Activated CD4-positive, alpha-beta T cell treated with anti-CD3 and anti-CD28 coated beads for 48 hours (primary cell): Measurements from ENCODE around the gene UBAP1.
"Not testable (repeated sequence)": the region's sequence is repeated elsewhere in the genome, so short reads cannot be mapped to it uniquely, and the experiment has no call there.

Experiments
- DNase-seq: peaks from one replicate; pipeline ENCODE4 v3.0.0-alpha.2; 2020

Gene UBAP1

GRCh38 chr9:34179213-34180136 is 632 bp downstream of the UBAP1 start:
- no peak for DNase-seq

- no peak for DNase-seq
Observed at GRCh38 chr9:34185778-34186551, 7.1 kb downstream of the UBAP1 start.

DNA sequence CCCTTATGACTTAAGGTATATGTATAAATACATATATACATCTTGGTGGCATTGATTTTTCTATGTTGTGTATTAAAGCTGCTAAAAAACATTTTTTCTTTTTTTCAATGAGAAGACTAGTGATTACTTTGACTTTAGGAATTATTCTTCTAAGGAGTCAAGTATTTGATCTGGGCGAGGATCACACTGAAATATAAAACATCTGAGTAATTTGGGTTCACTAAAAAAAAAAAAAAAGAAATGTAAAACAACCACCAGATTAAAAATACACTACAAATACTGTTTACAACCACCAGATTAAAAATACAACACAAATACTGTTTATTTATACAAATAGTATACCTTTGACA is 9.0 kb downstream of the UBAP1 start:
- no peak for DNase-seq

GRCh38 chr9:34190996-34191892 is 12.4 kb downstream of the UBAP1 start:
- DNase-seq: no peak

- no peak for DNase-seq
Observed at GRCh38 chr9:34195143-34195542, 16.3 kb downstream of the UBAP1 start.

GRCh38 chr9:34197286-34197685 is 18.4 kb downstream of the UBAP1 start:
- not testable (repeated sequence) for DNase-seq

GRCh38 chr9:34197756-34198711 is 19.2 kb downstream of the UBAP1 start:
- DNase-seq: no peak

DNA sequence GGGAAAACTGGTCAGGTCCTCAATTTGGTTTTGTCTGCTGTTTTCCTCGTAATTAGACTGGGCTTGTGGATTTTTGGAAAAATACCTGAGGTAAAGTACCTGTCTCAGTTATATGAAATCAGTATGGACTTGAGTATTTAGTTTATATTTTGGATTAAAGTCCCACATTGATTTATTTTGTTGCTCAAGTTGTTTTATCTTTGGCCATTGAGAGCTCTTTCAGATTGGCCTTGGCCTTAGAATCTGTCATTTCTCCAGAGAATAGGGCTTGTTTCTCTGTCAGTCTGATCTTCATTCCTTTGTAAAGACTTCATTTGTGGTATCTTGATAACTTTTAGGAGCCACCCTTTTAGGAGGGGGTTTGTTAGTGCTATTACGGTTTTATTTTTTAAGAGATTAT is 21.2 kb downstream of the UBAP1 start:
- DNase-seq: no peak

GRCh38 chr9:34203275-34203991 is 24.6 kb downstream of the UBAP1 start:
- no peak for DNase-seq

DNA sequence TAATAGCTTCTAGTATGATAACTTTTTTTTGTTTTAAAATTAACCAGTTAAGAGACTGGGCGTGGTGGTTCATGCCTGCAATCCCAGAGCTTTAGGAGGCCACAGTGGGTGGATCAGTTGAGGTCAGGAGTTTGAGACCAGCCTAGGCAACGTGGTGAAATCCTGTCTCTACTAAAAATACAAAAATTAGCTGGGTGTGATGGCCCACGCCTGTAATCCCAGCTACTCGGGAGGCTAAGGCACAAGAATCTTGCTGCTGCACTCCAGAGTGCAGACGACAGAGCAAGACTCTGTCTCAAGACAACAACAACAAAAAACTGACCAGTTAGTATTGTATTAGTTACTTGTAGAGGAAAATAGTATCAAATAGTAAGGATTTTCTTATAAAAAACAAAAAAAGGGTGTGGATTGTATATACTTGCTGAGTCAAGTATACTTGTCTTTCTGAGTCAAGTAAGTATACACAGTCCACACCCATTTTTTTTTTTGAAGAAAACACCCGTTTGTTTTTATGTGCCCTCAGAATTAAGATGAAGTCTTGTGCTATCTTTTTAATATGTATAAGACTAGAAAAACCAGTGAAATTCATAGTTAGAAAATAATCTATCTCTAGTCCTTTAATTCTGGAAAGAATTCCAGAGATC is 25.3 kb downstream of the UBAP1 start:
- DNase-seq: no peak

DNA sequence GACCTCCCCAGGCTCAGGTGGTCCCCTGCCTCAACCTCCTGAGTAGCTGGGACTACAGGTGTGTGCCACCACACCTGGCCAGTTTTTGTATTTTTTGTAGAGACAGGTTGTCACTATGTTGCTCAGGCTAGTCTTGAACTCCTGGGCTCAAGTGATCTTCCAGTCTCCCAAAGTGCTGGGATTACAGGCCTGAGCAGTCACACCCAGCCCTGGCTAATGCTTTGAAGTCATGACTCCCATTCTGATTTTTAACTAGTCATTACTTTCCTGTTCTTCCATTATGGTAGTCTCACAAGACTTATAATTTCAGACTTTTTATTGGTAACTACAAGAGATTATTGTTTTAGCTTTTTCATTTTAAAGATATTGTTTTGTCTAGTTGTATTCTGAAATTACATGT is 26.3 kb downstream of the UBAP1 start:
- no peak for DNase-seq

DNA sequence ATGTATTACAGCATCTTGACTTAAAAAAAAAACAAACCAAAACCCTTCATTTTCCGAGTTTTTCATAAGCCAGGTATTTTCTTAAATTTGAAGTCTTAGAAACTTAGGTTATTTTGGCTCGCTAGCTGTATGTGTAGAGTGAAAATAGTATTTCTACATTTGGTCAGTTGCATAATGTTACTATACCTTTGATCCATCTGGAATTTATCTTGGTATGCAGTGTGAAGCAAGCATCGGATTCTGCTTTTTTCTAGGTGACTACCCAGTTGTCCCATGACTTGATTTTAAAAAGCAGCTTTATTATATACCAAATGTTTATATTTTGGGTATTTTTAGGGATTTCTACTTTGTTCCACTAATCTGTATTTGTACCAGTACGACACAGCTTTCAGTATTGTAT is 27.7 kb downstream of the UBAP1 start:
- no peak for DNase-seq

DNA sequence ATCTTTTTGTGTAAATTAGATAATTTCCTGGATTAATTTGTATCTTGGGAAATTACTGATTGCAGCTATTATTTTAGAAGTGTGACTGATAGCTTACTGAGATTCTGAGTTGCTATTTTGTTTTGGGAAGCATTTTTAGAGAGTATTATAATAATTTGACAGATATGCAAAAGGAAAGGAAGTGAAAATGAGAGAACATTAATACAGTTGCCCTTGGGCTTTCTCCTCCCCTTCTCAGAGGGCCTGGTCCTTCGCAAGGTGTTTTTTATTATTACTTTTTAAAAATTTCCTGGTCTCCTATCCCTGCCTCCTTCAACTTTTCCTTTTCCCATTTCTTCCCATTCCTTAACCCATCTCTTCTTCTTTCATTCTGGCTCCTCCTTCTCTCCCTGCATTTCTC is 32.6 kb downstream of the UBAP1 start:
- DNase-seq: no peak

DNA sequence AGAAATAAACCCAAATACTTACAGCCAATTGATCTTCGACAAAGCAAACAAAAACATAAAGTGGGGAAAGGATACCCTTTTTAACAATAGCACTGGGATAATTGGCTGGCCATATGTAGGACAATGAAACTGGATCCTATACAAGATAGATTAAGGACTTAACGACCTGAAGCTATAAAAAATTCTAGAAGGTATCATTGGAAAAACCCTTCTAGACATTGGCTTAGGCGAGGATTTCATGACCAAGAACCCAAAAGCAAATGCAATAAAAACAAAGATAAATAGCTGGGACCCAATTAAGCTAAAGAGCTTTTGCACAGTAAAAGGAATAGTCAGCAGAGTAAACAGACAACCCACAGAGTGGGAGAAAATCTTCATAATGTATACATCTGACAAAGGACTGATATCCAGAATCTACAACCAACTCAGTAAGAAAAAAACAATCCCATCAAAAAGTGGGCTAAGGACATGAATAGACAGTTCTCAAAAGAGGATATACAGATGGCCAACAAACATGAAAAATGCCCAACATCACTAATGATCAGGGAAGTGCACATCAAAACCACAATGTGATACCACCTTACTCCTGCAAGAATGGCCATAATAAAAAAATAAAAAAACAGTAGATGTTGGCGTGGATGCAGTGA is 35.6 kb downstream of the UBAP1 start:
- DNase-seq: not testable (repeated sequence)

DNA sequence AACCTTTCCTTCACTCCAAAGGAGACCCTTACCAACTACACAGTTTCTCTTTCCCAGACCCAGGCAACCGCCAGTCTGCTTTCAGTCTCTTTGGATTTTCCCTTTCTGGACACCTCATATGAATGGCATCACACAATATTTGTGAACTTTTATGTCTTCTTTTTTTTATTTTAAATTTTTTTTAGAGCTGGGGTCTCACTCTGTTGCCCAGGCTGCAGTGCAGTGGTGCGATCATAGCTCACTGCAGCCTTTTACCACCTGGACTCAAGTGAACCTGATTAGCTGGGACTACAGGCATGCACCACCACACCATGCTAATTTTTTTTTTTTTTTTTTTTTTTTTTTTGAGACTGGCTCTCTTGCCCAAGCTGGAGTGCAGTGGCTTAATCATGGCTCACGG is 37.5 kb downstream of the UBAP1 start:
- DNase-seq: no peak

DNA sequence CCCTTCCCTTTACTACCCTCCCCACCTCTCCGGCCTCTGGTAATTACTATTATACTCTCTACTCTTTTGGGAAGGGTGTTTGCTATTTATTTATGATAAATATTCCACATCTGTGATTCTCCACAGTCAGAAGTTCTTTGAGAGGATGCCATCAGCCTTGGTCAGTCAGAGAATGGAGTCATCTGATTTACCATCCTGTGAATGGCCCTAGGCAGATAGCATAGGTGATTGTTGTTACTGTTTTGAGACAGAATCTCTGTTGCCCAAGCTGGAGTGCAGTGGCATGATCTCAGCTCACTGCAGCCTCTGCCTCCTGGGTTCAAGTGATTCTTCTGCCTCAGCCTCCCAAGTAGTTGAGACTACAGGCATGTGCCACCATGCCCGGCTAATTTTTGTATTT is 38.2 kb downstream of the UBAP1 start:
- not testable (repeated sequence) for DNase-seq

DNA sequence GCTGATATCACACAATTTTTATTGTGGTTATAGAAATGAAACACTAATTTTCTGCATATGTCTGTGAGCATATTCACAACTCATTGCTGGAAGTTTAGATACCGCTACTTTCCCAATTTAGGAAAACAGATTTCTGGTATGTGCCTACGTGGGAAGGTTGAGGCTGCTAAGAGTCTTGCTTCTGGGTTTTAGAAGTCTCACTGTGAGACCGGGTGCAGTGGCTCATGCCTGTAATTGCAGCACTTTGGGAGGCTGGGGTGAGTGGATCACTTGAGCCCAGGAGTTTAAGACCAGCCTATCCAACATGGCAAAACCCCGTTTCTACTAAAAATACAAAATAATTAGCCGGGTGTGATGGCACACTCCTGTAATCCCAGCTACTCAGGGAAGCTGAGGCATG is 39.6 kb downstream of the UBAP1 start:
- no peak for DNase-seq

DNA sequence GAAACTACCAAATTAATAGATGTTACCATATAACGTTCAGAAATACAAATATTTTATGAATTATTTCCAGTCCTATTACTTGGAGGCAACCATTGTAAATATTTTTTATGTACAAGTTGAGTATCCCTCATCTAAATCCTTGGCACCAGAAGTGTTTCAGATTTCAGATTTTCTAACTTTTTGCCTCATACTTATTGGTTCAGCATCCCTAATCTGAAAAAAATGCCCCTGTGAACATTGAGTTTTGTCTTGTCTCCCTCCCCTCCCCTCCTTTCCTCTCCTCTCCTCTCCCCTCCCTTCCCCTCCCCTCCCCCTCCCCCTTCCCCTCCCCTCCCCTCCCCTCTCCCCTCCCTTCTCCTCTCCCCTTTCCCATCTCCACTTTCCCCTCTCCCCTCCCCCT is 40.6 kb downstream of the UBAP1 start:
- no peak for DNase-seq

DNA sequence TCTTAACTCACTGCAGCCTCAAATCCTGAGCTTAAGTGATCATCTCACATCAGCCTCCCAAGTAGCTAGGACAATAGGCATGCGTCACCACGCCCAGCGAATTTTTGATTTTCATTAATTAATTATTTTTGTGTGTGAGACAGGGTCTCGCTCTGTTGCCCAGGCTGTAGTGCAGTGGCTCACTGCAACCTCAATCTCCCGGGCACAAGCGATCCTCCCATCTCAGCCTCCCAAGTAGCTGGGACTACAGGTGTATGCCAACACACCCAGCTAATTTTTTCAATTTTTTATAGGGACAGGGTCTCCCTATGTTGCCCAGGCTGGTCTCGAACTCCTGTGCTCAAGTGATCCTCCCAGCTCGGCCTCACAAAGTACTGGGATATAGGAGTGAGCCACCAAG is 41.4 kb downstream of the UBAP1 start:
- DNase-seq: no peak

DNA sequence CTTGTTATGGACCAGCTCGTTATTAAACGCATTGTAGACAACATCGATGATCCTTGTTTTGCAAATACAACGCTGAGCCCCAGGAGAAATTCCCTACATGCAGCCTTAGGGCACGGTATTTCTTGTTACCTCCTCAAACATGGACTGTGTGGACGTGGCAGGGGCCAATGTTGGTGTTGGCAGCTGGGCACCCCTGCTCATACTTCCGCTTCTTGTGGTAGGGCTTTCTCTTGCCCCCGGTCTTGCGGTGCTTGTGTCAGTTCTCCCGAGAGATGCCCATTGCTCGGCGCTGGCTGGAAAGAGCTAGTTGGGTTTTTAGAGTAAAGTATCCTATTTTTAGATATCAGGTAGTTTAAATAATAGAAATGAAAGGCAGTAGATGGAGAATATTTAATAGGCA is 45.5 kb downstream of the UBAP1 start:
- DNase-seq: no peak
